Stomach (tissue), 4 donors: ENCODE results near the gene KIRREL1.

Source experiments
- CTCF ChIP-seq, 7 experiments: fragments of 450-650 bp in 4 of 7; fragments of 200-600 bp in 3 of 7; sonication (generic) in 3 of 7; IDR thresholded peaks; one replicate each; pipeline ENCODE4 v1.5.1; 2016 to 2019; ENCODE audit warnings: antibody characterized with exemption in 7 of 7, control low read depth in 2 of 7, mild to moderate bottlenecking in 1 of 7
- EP300 ChIP-seq: sonication (generic); formaldehyde crosslinking; IDR thresholded peaks from one replicate; pipeline ENCODE4 v1.6.1; 2017; ENCODE audit warnings: antibody characterized with exemption
- POLR2AphosphoS5 ChIP-seq, 3 donors: sonication (generic); formaldehyde crosslinking; IDR thresholded peaks; one replicate each; pipeline ENCODE4 v1.6.1; 2016; ENCODE audit warnings: antibody characterized with exemption in 3 of 3

- TF ChIP-seq POLR2AphosphoS5 (IDR thresholded peaks at IDR 0.05) (no peak), CTCF (IDR thresholded peaks at IDR 0.05) (no peak), EP300 (no peak)
Observed at GRCh38 chr1:158037866-158038359, 44.5 kb downstream of the KIRREL1 start.
